Measurements from ENCODE around the gene FBXL3. TPM values are rescaled to one million over a fixed set of nuclear protein-coding genes. Genes with fewer than 3 reads are reported as not detected.

Gene FBXL3
- total RNA-seq, 6 experiments from 2014 or later, result 31.6 to 36.5 (median 34.8) TPM

- Mint-ChIP-seq H3K27me3 (ENCODE audit: insufficient read depth) (0 out of 2 replicates have a peak, but pooled peaks cover 2% of the 10 kb centered on the region), H3K4me3 (no peak overlapping the region), H3K36me3 (ENCODE audit: low read depth) (peaks cover 5% of the 10 kb centered on the region), H3K27ac (peak overlapping the region; percentile 14; the same call in 1 of the 2 replicates), H3K9me3 (no peaks in the 10 kb centered on the region), H3K4me1 (ENCODE audit: low read depth) (peaks cover 20% of the 10 kb centered on the region; the same call in 1 of the 2 replicates)
- DNase-seq, result peak; percentile 45
- peak; percentile 81 for TF ChIP-seq CTCF (IDR thresholded peaks at IDR 0.05)
These were observed 24.3 kb downstream of the FBXL3 start for GRCh38 chr13:77002590-77003190.

DNA sequence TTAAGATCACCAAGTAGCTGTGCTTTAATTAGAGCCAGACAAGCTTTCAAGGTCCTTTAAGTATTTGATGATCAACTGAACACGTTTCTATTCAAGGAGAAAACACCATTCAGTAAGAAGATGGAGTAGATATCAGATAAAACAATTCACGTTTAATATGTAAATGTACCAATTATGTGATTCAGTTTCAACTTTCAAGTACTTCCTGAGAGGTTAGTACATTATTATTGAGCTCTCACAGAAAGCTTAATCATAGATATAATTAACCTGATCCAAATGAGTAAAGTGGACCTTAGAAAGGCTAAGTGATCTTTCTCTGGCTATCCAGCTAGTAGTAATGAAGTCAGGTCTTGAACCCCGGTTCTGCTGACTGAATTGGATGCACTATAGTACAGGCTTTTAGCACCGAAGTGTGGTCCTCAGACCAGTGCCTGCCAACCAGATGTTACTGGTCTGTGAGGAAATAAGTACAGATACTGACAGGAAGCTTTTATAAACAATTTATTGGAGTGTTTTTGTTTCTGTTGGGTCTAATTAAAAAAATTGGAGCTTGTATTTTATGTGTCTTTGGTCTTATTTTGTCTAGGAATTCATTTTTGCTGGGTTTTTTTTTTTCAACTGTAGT is 24.9 kb downstream of the FBXL3 start:
- H3K4me3 Mint-ChIP-seq, result no peak overlapping the region
- no peaks in the 10 kb centered on the region for H3K9me3 Mint-ChIP-seq
- H3K36me3 Mint-ChIP-seq (ENCODE audit: low read depth), result peaks cover 5% of the 10 kb centered on the region
- no peak for DNase-seq
- H3K4me1 Mint-ChIP-seq (ENCODE audit: low read depth), result peaks cover 20% of the 10 kb centered on the region; the same call in 1 of the 2 replicates
- no peak overlapping the region; the same call in 1 of the 2 replicates for H3K27ac Mint-ChIP-seq
- no peak for TF ChIP-seq CTCF (IDR thresholded peaks at IDR 0.05)
- H3K27me3 Mint-ChIP-seq (ENCODE audit: insufficient read depth), result 0 out of 2 replicates have a peak, but pooled peaks cover 2% of the 10 kb centered on the region

GRCh38 chr13:77001540-77001939 is 25.4 kb downstream of the FBXL3 start:
- H3K9me3 Mint-ChIP-seq, result no peaks in the 10 kb centered on the region
- peaks cover 20% of the 10 kb centered on the region; the same call in 1 of the 2 replicates for H3K4me1 Mint-ChIP-seq (ENCODE audit: low read depth)
- H3K27ac Mint-ChIP-seq, result no peak overlapping the region; the same call in 1 of the 2 replicates
- no peak for DNase-seq
- H3K36me3 Mint-ChIP-seq (ENCODE audit: low read depth), result peaks cover 9% of the 10 kb centered on the region
- TF ChIP-seq CTCF (IDR thresholded peaks at IDR 0.05), result no peak
- no peak overlapping the region for H3K4me3 Mint-ChIP-seq
- 0 out of 2 replicates have a peak, but pooled peaks cover 2% of the 10 kb centered on the region for H3K27me3 Mint-ChIP-seq (ENCODE audit: insufficient read depth)

GRCh38 chr13:77000475-77000874 is 26.5 kb downstream of the FBXL3 start:
- no peak overlapping the region for H3K27ac Mint-ChIP-seq
- no peaks in the 10 kb centered on the region for H3K9me3 Mint-ChIP-seq
- no peak for DNase-seq
- peaks cover 20% of the 10 kb centered on the region; the same call in 1 of the 2 replicates for H3K4me1 Mint-ChIP-seq (ENCODE audit: low read depth)
- H3K36me3 Mint-ChIP-seq (ENCODE audit: low read depth), result peaks cover 13% of the 10 kb centered on the region
- no peak for TF ChIP-seq CTCF (IDR thresholded peaks at IDR 0.05)
- H3K27me3 Mint-ChIP-seq (ENCODE audit: insufficient read depth), result 0 out of 2 replicates have a peak, but pooled peaks cover 2% of the 10 kb centered on the region
- H3K4me3 Mint-ChIP-seq, result no peak overlapping the region

GRCh38 chr13:76994281-76994680 is 32.7 kb downstream of the FBXL3 start:
- no peaks in the 10 kb centered on the region for H3K9me3 Mint-ChIP-seq
- DNase-seq, result no peak
- peak overlapping the region; percentile 22 for H3K4me3 Mint-ChIP-seq

More at GRCh38 chr13:76994281-76994680, 32.7 kb downstream of the FBXL3 start:
- H3K27me3 Mint-ChIP-seq (ENCODE audit: insufficient read depth), result no peaks in the 10 kb centered on the region; the same call in 1 of the 2 replicates
- TF ChIP-seq CTCF (IDR thresholded peaks at IDR 0.05), result no peak
- H3K4me1 Mint-ChIP-seq (ENCODE audit: low read depth), result peaks cover 38% of the 10 kb centered on the region
- H3K36me3 Mint-ChIP-seq (ENCODE audit: low read depth), result peaks cover 16% of the 10 kb centered on the region
- peak overlapping the region; percentile 30; the same call in 1 of the 2 replicates for H3K27ac Mint-ChIP-seq
